GM23338 (cell line): ENCODE measurements around the gene TUG1. TPM values are rescaled to one million over a fixed set of nuclear protein-coding genes. Genes with fewer than 3 reads are reported as not detected.

Experiments used
- ATAC-seq: fragments of 200-7000 bp; cut with Tn5 transposase; 3 replicates; pipeline ENCODE4 v1.9.1; 2020
- DNase-seq: peaks from one replicate; pipeline ENCODE4 v3.0.0-alpha.2; 2015; ENCODE audit warnings: low spot score
- H2AFZ ChIP-seq: fragments of 200-600 bp; sonication (generic); 2 replicates; pipeline ENCODE4 v1.8.0; 2016; ENCODE audit warnings: antibody characterized with exemption, mild to moderate bottlenecking, moderate library complexity
- H3F3A ChIP-seq: fragments of 200-600 bp; sonication (generic); replicated peaks from 2 replicates; pipeline ENCODE4 v1.8.0; 2017; ENCODE audit warnings: antibody characterized with exemption, mixed run types, low read depth
- H3K27ac ChIP-seq: fragments of 200-600 bp; sonication (generic); 2 replicates; pipeline ENCODE4 v1.6.1; 2016; ENCODE audit warnings: low read depth
- H3K27me3 ChIP-seq: fragments of 200-600 bp; sonication (generic); 2 replicates; pipeline ENCODE4 v1.8.0; 2016; ENCODE audit warnings: mild to moderate bottlenecking, mixed run types, moderate library complexity; ENCODE audit not compliant: insufficient read depth
- H3K36me3 ChIP-seq: fragments of 200-600 bp; sonication (generic); 2 replicates; pipeline ENCODE4 v1.8.0; 2016; ENCODE audit warnings: mild to moderate bottlenecking; ENCODE audit not compliant: insufficient read depth
- H3K4me1 ChIP-seq: fragments of 200-600 bp; sonication (generic); 2 replicates; pipeline ENCODE4 v1.8.0; 2016; ENCODE audit warnings: mild to moderate bottlenecking, moderate library complexity; ENCODE audit not compliant: insufficient read depth
- H3K4me2 ChIP-seq: fragments of 200-600 bp; sonication (generic); 2 replicates; pipeline ENCODE4 v1.7.1; 2017; ENCODE audit warnings: mixed run types
- H3K4me3 ChIP-seq: fragments of 200-600 bp; sonication (generic); 2 replicates; pipeline ENCODE4 v1.6.1; 2016; ENCODE audit warnings: mixed run types
- H3K79me2 ChIP-seq: fragments of 200-600 bp; sonication (generic); replicated peaks from 2 replicates; pipeline ENCODE4 v1.8.0; 2017; ENCODE audit warnings: mild to moderate bottlenecking; ENCODE audit not compliant: insufficient read depth
- H3K9me2 ChIP-seq: fragments of 200-600 bp; sonication (generic); 2 replicates; pipeline ENCODE4 v1.8.0; 2017; ENCODE audit not compliant: insufficient read depth
- H4K20me1 ChIP-seq: fragments of 200-600 bp; sonication (generic); replicated peaks from 2 replicates; pipeline ENCODE4 v1.8.0; 2017; ENCODE audit warnings: mild to moderate bottlenecking; ENCODE audit not compliant: insufficient read depth
- H3K27ac Mint-ChIP-seq: 2 replicates; pipeline ENCODE4 v1.8.0; 2020; ENCODE audit warnings: inconsistent platforms, mild to moderate bottlenecking, moderate library complexity, mixed read lengths
- H3K27me3 Mint-ChIP-seq: 3 replicates; pipeline ENCODE4 v1.8.0; 2022; ENCODE audit warnings: low read depth, mild to moderate bottlenecking, moderate library complexity, mixed read lengths, inconsistent platforms; ENCODE audit not compliant: insufficient read depth, poor library complexity
- H3K36me3 Mint-ChIP-seq: 3 replicates; pipeline ENCODE4 v1.8.0; 2021; ENCODE audit warnings: low read depth, mild to moderate bottlenecking, inconsistent platforms, moderate library complexity, mixed read lengths
- H3K4me1 Mint-ChIP-seq: 3 replicates; pipeline ENCODE4 v1.8.0; 2020; ENCODE audit warnings: mild to moderate bottlenecking, inconsistent platforms, mixed read lengths
- H3K4me3 Mint-ChIP-seq: 3 replicates; pipeline ENCODE4 v1.8.0; 2021; ENCODE audit warnings: moderate library complexity, mild to moderate bottlenecking, inconsistent platforms, mixed read lengths
- H3K9me3 Mint-ChIP-seq: 3 replicates; pipeline ENCODE4 v1.8.0; 2020; ENCODE audit warnings: moderate library complexity, mild to moderate bottlenecking, inconsistent platforms, mixed read lengths
- ETS1 ChIP-seq: IDR thresholded peaks from 2 replicates; pipeline ENCODE4 v1.6.1; 2016; ENCODE audit warnings: antibody characterized with exemption
- EZH2phosphoT487 ChIP-seq: fragments of 200-600 bp; sonication (generic); IDR thresholded peaks from one replicate; pipeline ENCODE4 v1.8.1; 2018; ENCODE audit warnings: antibody characterized with exemption; ENCODE audit not compliant: unreplicated experiment
- NANOG ChIP-seq: IDR thresholded peaks from 2 replicates; pipeline ENCODE4 v1.6.1; 2016; ENCODE audit warnings: antibody characterized with exemption, borderline replicate concordance
- ZNF331 ChIP-seq: fragments of 250-450 bp; sonication (Bioruptor Pico); IDR thresholded peaks from 2 replicates; pipeline ENCODE4 v1.5.0; 2020; ENCODE audit warnings: low read depth, mild to moderate bottlenecking, moderate library complexity
- polyA plus RNA-seq: library from polyadenylated mRNA; unstranded; fragments of >200 nt; fragmentation: Nextera tagmentation; extraction: Ambion mirVana; gene quantifications from 2 replicates; pipeline ENCODE4 v1.2.1, GENCODE V29; 2016
- total RNA-seq: library from RNA; depleted of rRNA; stranded (reverse); fragments of >200 nt; shearing (Covaris generic); gene quantifications from 2 replicates; pipeline ENCODE4 v1.2.3, GENCODE V29; 2014
- TF ChIP-seq, protein P1 (sequence below): fragments of 250-450 bp; sonication (Bioruptor Pico); IDR thresholded peaks from 2 replicates; pipeline ENCODE4 v1.5.0; 2020; ENCODE audit warnings: mild to moderate bottlenecking, moderate library complexity

The TUG1 gene
- total and polyA plus RNA-seq, 2 experiments from 2014 or later, result 58.3 to 125 TPM

- TF ChIP-seq, protein P1, sequence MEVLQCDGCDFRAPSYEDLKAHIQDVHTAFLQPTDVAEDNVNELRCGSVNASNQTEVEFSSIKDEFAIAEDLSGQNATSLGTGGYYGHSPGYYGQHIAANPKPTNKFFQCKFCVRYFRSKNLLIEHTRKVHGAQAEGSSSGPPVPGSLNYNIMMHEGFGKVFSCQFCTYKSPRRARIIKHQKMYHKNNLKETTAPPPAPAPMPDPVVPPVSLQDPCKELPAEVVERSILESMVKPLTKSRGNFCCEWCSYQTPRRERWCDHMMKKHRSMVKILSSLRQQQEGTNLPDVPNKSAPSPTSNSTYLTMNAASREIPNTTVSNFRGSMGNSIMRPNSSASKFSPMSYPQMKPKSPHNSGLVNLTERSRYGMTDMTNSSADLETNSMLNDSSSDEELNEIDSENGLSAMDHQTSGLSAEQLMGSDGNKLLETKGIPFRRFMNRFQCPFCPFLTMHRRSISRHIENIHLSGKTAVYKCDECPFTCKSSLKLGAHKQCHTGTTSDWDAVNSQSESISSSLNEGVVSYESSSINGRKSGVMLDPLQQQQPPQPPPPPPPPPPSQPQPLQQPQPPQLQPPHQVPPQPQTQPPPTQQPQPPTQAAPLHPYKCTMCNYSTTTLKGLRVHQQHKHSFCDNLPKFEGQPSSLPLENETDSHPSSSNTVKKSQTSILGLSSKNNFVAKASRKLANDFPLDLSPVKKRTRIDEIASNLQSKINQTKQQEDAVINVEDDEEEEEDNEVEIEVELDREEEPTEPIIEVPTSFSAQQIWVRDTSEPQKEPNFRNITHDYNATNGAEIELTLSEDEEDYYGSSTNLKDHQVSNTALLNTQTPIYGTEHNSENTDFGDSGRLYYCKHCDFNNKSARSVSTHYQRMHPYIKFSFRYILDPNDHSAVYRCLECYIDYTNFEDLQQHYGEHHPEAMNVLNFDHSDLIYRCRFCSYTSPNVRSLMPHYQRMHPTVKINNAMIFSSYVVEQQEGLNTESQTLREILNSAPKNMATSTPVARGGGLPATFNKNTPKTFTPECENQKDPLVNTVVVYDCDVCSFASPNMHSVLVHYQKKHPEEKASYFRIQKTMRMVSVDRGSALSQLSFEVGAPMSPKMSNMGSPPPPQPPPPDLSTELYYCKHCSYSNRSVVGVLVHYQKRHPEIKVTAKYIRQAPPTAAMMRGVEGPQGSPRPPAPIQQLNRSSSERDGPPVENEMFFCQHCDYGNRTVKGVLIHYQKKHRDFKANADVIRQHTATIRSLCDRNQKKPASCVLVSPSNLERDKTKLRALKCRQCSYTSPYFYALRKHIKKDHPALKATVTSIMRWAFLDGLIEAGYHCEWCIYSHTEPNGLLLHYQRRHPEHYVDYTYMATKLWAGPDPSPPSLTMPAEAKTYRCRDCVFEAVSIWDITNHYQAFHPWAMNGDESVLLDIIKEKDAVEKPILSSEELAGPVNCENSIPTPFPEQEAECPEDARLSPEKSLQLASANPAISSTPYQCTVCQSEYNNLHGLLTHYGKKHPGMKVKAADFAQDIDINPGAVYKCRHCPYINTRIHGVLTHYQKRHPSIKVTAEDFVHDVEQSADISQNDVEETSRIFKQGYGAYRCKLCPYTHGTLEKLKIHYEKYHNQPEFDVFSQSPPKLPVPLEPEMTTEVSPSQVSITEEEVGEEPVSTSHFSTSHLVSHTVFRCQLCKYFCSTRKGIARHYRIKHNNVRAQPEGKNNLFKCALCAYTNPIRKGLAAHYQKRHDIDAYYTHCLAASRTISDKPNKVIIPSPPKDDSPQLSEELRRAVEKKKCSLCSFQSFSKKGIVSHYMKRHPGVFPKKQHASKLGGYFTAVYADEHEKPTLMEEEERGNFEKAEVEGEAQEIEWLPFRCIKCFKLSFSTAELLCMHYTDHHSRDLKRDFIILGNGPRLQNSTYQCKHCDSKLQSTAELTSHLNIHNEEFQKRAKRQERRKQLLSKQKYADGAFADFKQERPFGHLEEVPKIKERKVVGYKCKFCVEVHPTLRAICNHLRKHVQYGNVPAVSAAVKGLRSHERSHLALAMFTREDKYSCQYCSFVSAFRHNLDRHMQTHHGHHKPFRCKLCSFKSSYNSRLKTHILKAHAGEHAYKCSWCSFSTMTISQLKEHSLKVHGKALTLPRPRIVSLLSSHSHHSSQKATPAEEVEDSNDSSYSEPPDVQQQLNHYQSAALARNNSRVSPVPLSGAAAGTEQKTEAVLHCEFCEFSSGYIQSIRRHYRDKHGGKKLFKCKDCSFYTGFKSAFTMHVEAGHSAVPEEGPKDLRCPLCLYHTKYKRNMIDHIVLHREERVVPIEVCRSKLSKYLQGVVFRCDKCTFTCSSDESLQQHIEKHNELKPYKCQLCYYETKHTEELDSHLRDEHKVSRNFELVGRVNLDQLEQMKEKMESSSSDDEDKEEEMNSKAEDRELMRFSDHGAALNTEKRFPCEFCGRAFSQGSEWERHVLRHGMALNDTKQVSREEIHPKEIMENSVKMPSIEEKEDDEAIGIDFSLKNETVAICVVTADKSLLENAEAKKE (CRISPR knock-in tag), result no peak
Measured at GRCh38 chr22:30948930-30949342, 20.1 kb upstream of the TUG1 start (continued).

DNA sequence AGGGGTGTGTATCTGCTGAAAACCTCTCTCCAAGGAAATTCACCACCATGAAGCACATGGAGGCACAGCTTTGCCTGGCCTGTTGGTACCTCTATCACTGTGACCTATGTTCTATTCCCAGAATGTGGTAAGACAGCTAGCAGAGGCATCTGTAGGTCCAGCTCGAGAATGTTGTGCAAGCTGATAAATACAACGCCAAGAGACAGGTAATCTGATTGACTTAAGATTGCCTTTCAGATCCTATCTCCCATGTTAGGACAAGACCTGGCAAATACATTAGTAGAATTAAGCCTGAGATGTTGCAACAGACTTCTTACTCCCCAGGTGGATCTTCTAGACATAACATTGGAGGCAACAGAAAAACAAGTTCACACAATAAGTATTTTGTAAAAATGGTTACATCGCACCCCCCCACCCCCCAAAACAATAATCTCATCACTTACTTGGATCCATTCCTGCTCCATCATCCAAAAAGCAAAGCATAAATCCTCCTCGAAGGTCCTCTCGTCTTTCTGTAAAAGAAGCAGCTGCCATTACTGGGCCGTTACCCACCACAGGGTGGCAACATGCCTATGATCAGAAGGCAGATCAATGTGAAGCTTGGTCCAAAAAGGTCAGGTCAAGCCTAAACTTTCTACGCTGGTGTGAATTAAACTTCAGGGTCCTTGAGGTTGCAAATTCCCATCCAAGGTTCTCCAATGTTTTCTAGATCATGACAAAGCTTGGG is 19.0 kb upstream of the TUG1 start:
- Mint-ChIP-seq H3K4me3 (no peak overlapping the region), H3K36me3 (peaks cover 44% of the 10 kb centered on the region), H3K27ac (no peak overlapping the region), H3K27me3 (peaks cover 3% of the 10 kb centered on the region), H3K9me3 (no peaks in the 10 kb centered on the region), H3K4me1 (no peaks in the 10 kb centered on the region)
- ATAC-seq (no peak), DNase-seq (no peak)
- Histone ChIP-seq H3K9me2 (no peaks in the 10 kb centered on the region), H3K36me3 (peaks cover 77% of the 10 kb centered on the region), H3K4me3 (no peak overlapping the region), H3K27ac (no peak overlapping the region), H3K4me2 (no peak overlapping the region), H3K4me1 (no peaks in the 10 kb centered on the region), H3K79me2 (peaks cover 68% of the 10 kb centered on the region), H3F3A (0 out of 2 replicates have a peak, but pooled peaks cover 4% of the 10 kb centered on the region), H3K27me3 (no peaks in the 10 kb centered on the region), H2AFZ (no peak overlapping the region), H4K20me1 (peaks cover 41% of the 10 kb centered on the region)
- TF ChIP-seq ZNF331, result no peak
- TF ChIP-seq, protein P1 (CRISPR knock-in tag), result no peak
- no peak for TF ChIP-seq EZH2phosphoT487
- no peak for TF ChIP-seq NANOG
- TF ChIP-seq ETS1, result no peak
